Liver (tissue), 9 donors: ENCODE results near the gene ATP2B2. TPM values are rescaled to one million over a fixed set of nuclear protein-coding genes. Genes with fewer than 3 reads are reported as not detected.

Experiments
- DNase-seq: peaks from one replicate; pipeline ENCODE4 v3.0.0-alpha.2; 2017; ENCODE audit warnings: low spot score
- H3K27ac ChIP-seq, 2 donors: one replicate each; pipeline ENCODE4 v1.7.0; 2013; ENCODE audit warnings: inconsistent platforms in 2 of 2, low read length in 2 of 2, control low read depth in 1 of 2, low read depth in 1 of 2, mild to moderate bottlenecking in 1 of 2
- H3K27me3 ChIP-seq, 4 donors: one replicate each; pipeline versions ENCODE4 v1.6.1 to v1.7.0; 2013; ENCODE audit warnings: low read length in 3 of 4, inconsistent platforms in 1 of 4, mild to moderate bottlenecking in 1 of 4, moderate library complexity in 1 of 4; ENCODE audit not compliant: control insufficient read depth in 4 of 4, insufficient read depth in 4 of 4
- H3K36me3 ChIP-seq, 4 donors: one replicate each; pipeline versions ENCODE4 v1.6.1 to v1.7.0; 2013; ENCODE audit warnings: low read length in 3 of 4, mild to moderate bottlenecking in 3 of 4, low read depth in 1 of 4, moderate library complexity in 1 of 4; ENCODE audit not compliant: control insufficient read depth in 4 of 4, insufficient read depth in 3 of 4
- H3K4me1 ChIP-seq, 4 donors: one replicate each; pipeline versions ENCODE4 v1.6.1 to v1.7.0; 2013; ENCODE audit warnings: low read length in 3 of 4, mild to moderate bottlenecking in 3 of 4, moderate library complexity in 1 of 4; ENCODE audit not compliant: control insufficient read depth in 4 of 4, insufficient read depth in 4 of 4
- H3K4me3 ChIP-seq, 3 donors: one replicate each; pipeline versions ENCODE4 v1.6.1 to v1.7.0; 2013; ENCODE audit warnings: low read length in 3 of 3, control low read depth in 1 of 3, low read depth in 1 of 3, mild to moderate bottlenecking in 1 of 3
- H3K9ac ChIP-seq, 2 donors: one replicate each; pipeline ENCODE4 v1.7.0; 2013; ENCODE audit warnings: low read length in 2 of 2, mild to moderate bottlenecking in 2 of 2, moderate library complexity in 2 of 2, control low read depth in 1 of 2, low read depth in 1 of 2
- H3K9me3 ChIP-seq, 4 donors: one replicate each; pipeline versions ENCODE4 v1.6.1 to v1.7.0; 2013; ENCODE audit warnings: low read length in 3 of 4; ENCODE audit not compliant: control insufficient read depth in 4 of 4
- CTCF ChIP-seq: fragments of 150-350 bp; IDR thresholded peaks from 2 replicates; pipeline ENCODE4 v1.5.1; 2017; ENCODE audit warnings: improper control_type of control experiment, low read depth, low read length; ENCODE audit not compliant: missing input control
- EGR1 ChIP-seq, 2 donors: IDR thresholded peaks; 2 replicates each; pipeline ENCODE4 v1.6.1; 2016 to 2018; ENCODE audit warnings: antibody characterized with exemption in 2 of 2, low read depth in 2 of 2
- FOXA1 ChIP-seq: IDR thresholded peaks from 2 replicates; pipeline ENCODE4 v1.6.1; 2016; ENCODE audit warnings: antibody characterized with exemption
- FOXA2 ChIP-seq: IDR thresholded peaks from 2 replicates; pipeline ENCODE4 v1.6.1; 2016; ENCODE audit warnings: antibody characterized with exemption
- GABPA ChIP-seq, 2 donors: IDR thresholded peaks in 1 of 2; conservative IDR thresholded peaks in 1 of 2; 2 replicates each; pipeline ENCODE4 v1.6.1; 2016; ENCODE audit warnings: antibody characterized with exemption in 2 of 2, mild to moderate bottlenecking in 1 of 2, moderate library complexity in 1 of 2
- HNF4A ChIP-seq, 2 donors: conservative IDR thresholded peaks; 2 replicates each; pipeline ENCODE4 v1.6.1; 2016; ENCODE audit warnings: antibody characterized with exemption in 2 of 2, mild to moderate bottlenecking in 2 of 2
- JUND ChIP-seq, 2 donors: IDR thresholded peaks; 2 replicates each; pipeline ENCODE4 v1.6.1; 2016; ENCODE audit warnings: antibody characterized with exemption in 2 of 2
- NR2F2 ChIP-seq: IDR thresholded peaks from 2 replicates; pipeline ENCODE4 v1.6.1; 2016; ENCODE audit warnings: antibody characterized with exemption
- RAD21 ChIP-seq, 2 donors: IDR thresholded peaks; 2 replicates each; pipeline ENCODE4 v1.6.1; 2016; ENCODE audit warnings: antibody characterized with exemption in 2 of 2, mild to moderate bottlenecking in 2 of 2
- REST ChIP-seq: IDR thresholded peaks from 2 replicates; pipeline ENCODE4 v1.6.1; 2016; ENCODE audit warnings: antibody characterized with exemption, mild to moderate bottlenecking
- RXRA ChIP-seq, 2 donors: IDR thresholded peaks; 2 replicates each; pipeline ENCODE4 v1.6.1; 2017 to 2018; ENCODE audit warnings: antibody characterized with exemption in 2 of 2, mild to moderate bottlenecking in 1 of 2
- SP1 ChIP-seq: IDR thresholded peaks from 2 replicates; pipeline ENCODE4 v1.6.1; 2018; ENCODE audit warnings: antibody characterized with exemption, mild to moderate bottlenecking
- TAF1 ChIP-seq: conservative IDR thresholded peaks from 2 replicates; pipeline ENCODE4 v1.6.1; 2016; ENCODE audit warnings: antibody characterized with exemption, mild to moderate bottlenecking
- YY1 ChIP-seq: IDR thresholded peaks from 2 replicates; pipeline ENCODE4 v1.6.1; 2016; ENCODE audit warnings: antibody characterized with exemption, mild to moderate bottlenecking
- ZBTB33 ChIP-seq: IDR thresholded peaks from 2 replicates; pipeline ENCODE4 v1.6.1; 2016; ENCODE audit warnings: antibody characterized with exemption
- WGBS: extraction: QIAGEN DNeasy Blood & Tissue Kit; methylation state at CpG from one replicate; pipeline ENCODE4 v1.1.7; 2013; 5-methylcytosine and 5-hydroxymethylcytosine counted together
- polyA plus RNA-seq, 2 donors: library from polyadenylated mRNA; stranded (reverse) in 1 of 2; unstranded in 1 of 2; fragments of 200-250 nt in 1 of 2; fragments of >200 nt in 1 of 2; fragmentation: Nextera tagmentation in 1 of 2; extraction: Ambion mirVana in 1 of 2; gene quantifications; one replicate each; pipeline versions ENCODE4 v1.2.1 to v1.2.3, GENCODE V29; 2013 to 2015
- total RNA-seq, 2 donors: library from RNA; depleted of rRNA; stranded (reverse); fragments of >200 nt; gene quantifications; one replicate each; pipeline ENCODE4 v1.2.3, GENCODE V29; 2014
- TF ChIP-seq, protein P1 (sequence below): IDR thresholded peaks from 2 replicates; pipeline ENCODE4 v1.6.1; 2016; ENCODE audit warnings: antibody characterized with exemption
- donor health status: healthy.
- donor health status: healthy.
- donor health status: healthy.
- donor health status: healthy.
- donor health status: healthy.

ATP2B2 gene
- total and polyA plus RNA-seq, 4 donors = 10.4 to 27.8 (median 20.7) TPM

DNA sequence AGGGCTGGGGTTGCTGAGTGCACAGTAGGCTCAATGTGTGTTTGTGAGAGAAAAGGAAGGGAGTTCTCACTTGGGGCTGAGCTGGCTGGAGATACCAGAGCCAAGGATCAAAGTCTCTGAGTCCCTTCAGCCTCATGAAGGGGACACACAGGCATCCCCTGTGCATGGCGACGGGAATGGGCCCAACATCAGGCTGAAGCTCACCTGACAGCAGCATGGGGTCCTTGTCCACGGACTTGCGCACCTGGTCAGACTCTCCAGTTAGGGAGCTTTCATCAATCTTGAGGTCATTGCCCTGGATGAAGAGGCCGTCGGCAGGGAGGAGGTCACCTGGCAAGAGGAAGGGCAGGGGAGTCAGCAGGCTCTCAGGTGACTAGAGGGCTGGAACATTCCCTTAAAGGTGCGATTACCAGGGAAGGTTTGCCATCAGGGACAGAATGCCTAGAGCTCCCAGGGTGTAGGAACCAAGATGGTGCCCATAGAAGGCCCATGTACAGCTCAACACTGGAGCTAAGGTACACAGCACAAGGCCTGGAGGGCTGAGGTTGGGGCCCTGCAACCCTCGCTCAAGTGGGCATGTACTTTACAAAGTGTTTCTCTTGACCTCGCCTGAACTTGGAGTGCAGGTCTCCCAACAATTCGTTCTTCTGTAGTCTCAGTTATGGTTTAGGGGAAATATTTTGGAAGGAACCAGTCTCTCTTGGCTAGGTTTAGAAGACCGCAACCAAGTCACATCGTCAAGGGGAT lies 104.5 kb downstream of the ATP2B2 start:
- H3K27ac ChIP-seq = no peak overlapping the region
- H3K27me3 ChIP-seq = no peaks in the 10 kb centered on the region
- 77% methylated on average over 12 of the region's 12 CpGs for WGBS
- no peaks in the 10 kb centered on the region for H3K9me3 ChIP-seq
- DNase-seq = no peak
- no peak for TF ChIP-seq ZBTB33
- no peak for TF ChIP-seq NR2F2
- H3K9ac ChIP-seq = no peak overlapping the region
- H3K4me1 ChIP-seq = no peaks in the 10 kb centered on the region
- H3K36me3 ChIP-seq = peaks cover 2 to 65% (median 37%) of the 10 kb centered on the region in 4 donors
- no peak overlapping the region for H3K4me3 ChIP-seq

- H3K4me1 ChIP-seq = no peaks in the 10 kb centered on the region
- 89% methylated on average over 8 of the region's 8 CpGs for WGBS
- TF ChIP-seq HNF4A (conservative IDR thresholded peaks at IDR 0.05) = no peak
- TF ChIP-seq RAD21 (IDR thresholded peaks at IDR 0.05) = no peak
- TF ChIP-seq FOXA1 = no peak
- no peak for TF ChIP-seq EGR1 (IDR thresholded peaks at IDR 0.05; ENCODE audit: low read depth in 2 of 2)
- TF ChIP-seq JUND (IDR thresholded peaks at IDR 0.05) = no peak
- TF ChIP-seq RXRA (IDR thresholded peaks at IDR 0.05) = no peak
- TF ChIP-seq GABPA (IDR thresholded peaks at IDR 0.05 in 1 of 2, conservative IDR thresholded peaks at IDR 0.05 in 1 of 2) = no peak
- no peak for TF ChIP-seq SP1
- DNase-seq = no peak
- no peak overlapping the region for H3K9ac ChIP-seq
- H3K27ac ChIP-seq = no peak overlapping the region
- peaks cover 2 to 71% (median 40%) of the 10 kb centered on the region in 4 donors for H3K36me3 ChIP-seq
- no peaks in the 10 kb centered on the region for H3K27me3 ChIP-seq
- no peak overlapping the region for H3K4me3 ChIP-seq
- H3K9me3 ChIP-seq = no peaks in the 10 kb centered on the region
These were observed 105.2 kb downstream of the ATP2B2 start for GRCh38 chr3:10400050-10400748.

- peaks cover 2 to 71% (median 45%) of the 10 kb centered on the region in 4 donors for H3K36me3 ChIP-seq
- DNase-seq = no peak
- H3K9me3 ChIP-seq = no peaks in the 10 kb centered on the region
- WGBS = 96% methylated on average over 3 of the region's 3 CpGs
- no peak overlapping the region for H3K4me3 ChIP-seq
- no peak overlapping the region for H3K27ac ChIP-seq
- H3K27me3 ChIP-seq = no peaks in the 10 kb centered on the region
- H3K9ac ChIP-seq = no peak overlapping the region
- H3K4me1 ChIP-seq = no peaks in the 10 kb centered on the region
- TF ChIP-seq SP1 (no peak), RAD21 (IDR thresholded peaks at IDR 0.05) (no peak), CTCF (no peak), FOXA2 (no peak), FOXA1 (no peak), YY1 (no peak), RXRA (IDR thresholded peaks at IDR 0.05) (no peak), TAF1 (no peak), ZBTB33 (no peak), HNF4A (conservative IDR thresholded peaks at IDR 0.05) (no peak), EGR1 (IDR thresholded peaks at IDR 0.05; ENCODE audit: low read depth in 2 of 2) (no peak), NR2F2 (no peak), JUND (IDR thresholded peaks at IDR 0.05) (no peak), REST (no peak)
- TF ChIP-seq, protein P1, sequence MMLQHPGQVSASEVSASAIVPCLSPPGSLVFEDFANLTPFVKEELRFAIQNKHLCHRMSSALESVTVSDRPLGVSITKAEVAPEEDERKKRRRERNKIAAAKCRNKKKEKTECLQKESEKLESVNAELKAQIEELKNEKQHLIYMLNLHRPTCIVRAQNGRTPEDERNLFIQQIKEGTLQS = no peak
These were observed 105.8 kb downstream of the ATP2B2 start for GRCh38 chr3:10399634-10400033.
